HUES64 (cell line): ENCODE results near the gene LMX1B.

ENCODE experiments used
- H3K27ac ChIP-seq: 2 replicates; pipeline ENCODE4 v1.7.0; 2013; ENCODE audit warnings: low read depth, low read length, inconsistent platforms
- H3K27me3 ChIP-seq: 2 replicates; pipeline ENCODE4 v1.6.1; 2013; ENCODE audit warnings: mild to moderate bottlenecking, low read length; ENCODE audit not compliant: insufficient read depth
- H3K36me3 ChIP-seq: 2 replicates; pipeline ENCODE4 v1.6.1; 2013; ENCODE audit warnings: mild to moderate bottlenecking, low read length; ENCODE audit not compliant: insufficient read depth
- H3K4me1 ChIP-seq: 2 replicates; pipeline ENCODE4 v1.6.1; 2013; ENCODE audit warnings: mild to moderate bottlenecking, low read length, moderate library complexity; ENCODE audit not compliant: insufficient read depth
- H3K4me3 ChIP-seq: 2 replicates; pipeline ENCODE4 v1.5.1; 2013; ENCODE audit warnings: mild to moderate bottlenecking, low read length, moderate library complexity
- H3K9ac ChIP-seq: 2 replicates; pipeline ENCODE4 v1.6.1; 2013; ENCODE audit warnings: mild to moderate bottlenecking, low read depth, low read length
- H3K9me3 ChIP-seq: 2 replicates; pipeline ENCODE4 v1.6.1; 2013; ENCODE audit warnings: low read depth, low read length; ENCODE audit not compliant: insufficient read depth
- WGBS: fragments of 150-250, 120-280 bp; methylation state at CpG from one replicate; pipeline ENCODE4 v1.1.7; 2013; ENCODE audit warnings: missing lambda C conversion rate; 5-methylcytosine and 5-hydroxymethylcytosine counted together

Gene LMX1B

DNA sequence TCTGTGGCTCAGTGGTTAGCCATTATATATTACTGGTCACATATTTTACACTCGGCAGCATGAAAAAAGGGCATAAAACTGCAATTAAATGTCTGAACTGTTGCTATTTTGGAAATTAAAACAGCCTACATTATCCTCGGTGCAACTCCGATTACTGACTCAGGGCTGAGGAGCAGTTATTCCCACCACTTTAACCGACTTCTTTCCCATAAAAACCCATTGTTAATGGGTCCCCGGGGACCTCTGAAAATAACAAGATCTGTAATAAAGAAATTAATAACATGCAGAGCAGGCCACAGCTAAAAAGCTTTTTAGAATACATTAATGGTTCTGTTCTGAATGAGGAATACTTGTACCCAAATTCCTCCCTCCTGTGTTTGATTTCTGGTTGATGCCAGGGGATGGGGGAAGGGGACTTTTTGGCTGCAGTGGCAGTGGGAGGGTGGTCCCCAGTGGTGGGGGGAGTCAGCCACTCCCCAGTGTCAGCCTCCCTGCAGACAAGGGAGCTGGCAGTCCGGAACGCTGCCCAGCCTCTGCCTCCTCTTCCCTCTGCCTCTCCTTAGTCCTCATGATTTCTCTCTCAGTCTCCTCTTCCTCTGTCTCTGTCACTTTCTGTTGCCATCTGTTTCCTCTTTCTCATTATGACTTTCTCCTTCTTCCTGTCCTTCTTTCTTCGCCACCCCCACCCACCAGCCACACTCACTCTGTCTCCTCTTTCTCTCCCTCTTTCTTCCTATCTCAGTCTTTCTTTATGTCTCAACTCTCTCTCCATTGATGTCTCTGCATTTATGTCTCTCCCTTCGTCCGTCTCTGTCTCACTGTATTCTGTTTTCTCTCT, 132.1 kb downstream of the LMX1B start:
- Histone ChIP-seq H3K9ac (no peak overlapping the region), H3K4me1 (no peaks in the 10 kb centered on the region), H3K9me3 (no peaks in the 10 kb centered on the region), H3K27ac (no peak overlapping the region), H3K27me3 (peaks cover 4% of the 10 kb centered on the region; the same call in 1 of the 2 replicates), H3K36me3 (no peaks in the 10 kb centered on the region), H3K4me3 (no peak overlapping the region)
- 87% methylated on average over 9 of the region's 10 CpGs for WGBS
